NT2/D1 (cell line): ENCODE results near the gene VCL.

Source experiments
- YY1 ChIP-seq: IDR thresholded peaks from 2 replicates; pipeline ENCODE4 v1.6.1; 2011; ENCODE audit not compliant: insufficient read length, insufficient read depth
- ZNF274 ChIP-seq: IDR thresholded peaks from 2 replicates; pipeline ENCODE4 v1.6.1; 2011; ENCODE audit warnings: mild to moderate bottlenecking, low read depth, low read length

GRCh38 chr10:74056050-74056818 lies 58.3 kb downstream of the VCL start:
- TF ChIP-seq YY1: no peak
- TF ChIP-seq ZNF274: no peak
